H1 (cell line): Measurements from ENCODE around the gene TM9SF2. TPM values are rescaled to one million over a fixed set of nuclear protein-coding genes. Genes with fewer than 3 reads are reported as not detected.

ENCODE experiments used
- ASH2L ChIP-seq: fragments of 200-600, 300-600 bp; sonication (generic); IDR thresholded peaks from one replicate; pipeline ENCODE4 v1.7.1; 2017; ENCODE audit warnings: low read length
- CHD2 ChIP-seq: IDR thresholded peaks from 2 replicates; pipeline ENCODE4 v1.6.1; 2012; ENCODE audit warnings: low read length, improper control_type of control experiment
- CREB1 ChIP-seq: IDR thresholded peaks from 2 replicates; pipeline ENCODE4 v1.6.1; 2012; ENCODE audit warnings: inconsistent platforms
- GABPA ChIP-seq: IDR thresholded peaks from 2 replicates; pipeline ENCODE4 v1.6.1; 2011; ENCODE audit warnings: mild to moderate bottlenecking, low read length, moderate library complexity, borderline replicate concordance; ENCODE audit not compliant: insufficient read depth
- POU5F1 ChIP-seq: IDR thresholded peaks from 2 replicates; pipeline ENCODE4 v1.6.1; 2011; ENCODE audit warnings: low read depth, mild to moderate bottlenecking, low read length, moderate library complexity
- SIRT6 ChIP-seq: IDR thresholded peaks from one replicate; pipeline ENCODE4 v1.7.1; 2012; ENCODE audit warnings: low read length, inconsistent platforms
- TAF1 ChIP-seq: IDR thresholded peaks from 2 replicates; pipeline ENCODE4 v1.6.1; 2011; ENCODE audit warnings: mild to moderate bottlenecking, low read depth, low read length
- TBP ChIP-seq: IDR thresholded peaks from 2 replicates; pipeline ENCODE4 v1.6.1; 2011; ENCODE audit warnings: low read depth, low read length, improper control_type of control experiment
- polyA plus RNA-seq, 7 experiments: library from polyadenylated mRNA; depleted of rRNA in 3 of 7; stranded (reverse) in 5 of 7; unstranded in 2 of 7; fragments of >200 nt in 5 of 7; fragments of 200-250 nt in 2 of 7; gene quantifications; 1 replicate in 5 of 7; 2 replicates in 1 of 7; 4 replicates in 1 of 7; pipeline versions ENCODE4 v1.2.1 to v1.2.3, GENCODE V29; 2011 to 2013; ENCODE audit warnings: missing spikeins in 2 of 7, mixed read lengths in 2 of 7
- total RNA-seq: library from RNA; stranded (reverse); fragmentation: NEBNext Ultra II Directional; extraction: Animal tissue kit (Norgen Biotek cat#: 25700); gene quantifications from 2 replicates; pipeline ENCODE4 v1.2.1, GENCODE V29; 2021
- TF ChIP-seq, protein P1 (sequence below), 3 experiments: IDR thresholded peaks; 1 replicate in 2 of 3; 2 replicates in 1 of 3; pipeline versions ENCODE4 v1.5.1 to v1.6.1; 2011; ENCODE audit warnings: low read length in 3 of 3, mild to moderate bottlenecking in 3 of 3, inconsistent platforms in 2 of 3, low read depth in 1 of 3, moderate library complexity in 1 of 3; ENCODE audit not compliant: insufficient read depth in 1 of 3; ENCODE audit errors: control extremely low read depth in 1 of 3

TM9SF2 gene
- total and polyA plus RNA-seq, 2 of the 8 experiments (the other 6 are each of a cell fraction or from before 2014, with no cell fraction given), result 68.0 to 101 TPM

DNA sequence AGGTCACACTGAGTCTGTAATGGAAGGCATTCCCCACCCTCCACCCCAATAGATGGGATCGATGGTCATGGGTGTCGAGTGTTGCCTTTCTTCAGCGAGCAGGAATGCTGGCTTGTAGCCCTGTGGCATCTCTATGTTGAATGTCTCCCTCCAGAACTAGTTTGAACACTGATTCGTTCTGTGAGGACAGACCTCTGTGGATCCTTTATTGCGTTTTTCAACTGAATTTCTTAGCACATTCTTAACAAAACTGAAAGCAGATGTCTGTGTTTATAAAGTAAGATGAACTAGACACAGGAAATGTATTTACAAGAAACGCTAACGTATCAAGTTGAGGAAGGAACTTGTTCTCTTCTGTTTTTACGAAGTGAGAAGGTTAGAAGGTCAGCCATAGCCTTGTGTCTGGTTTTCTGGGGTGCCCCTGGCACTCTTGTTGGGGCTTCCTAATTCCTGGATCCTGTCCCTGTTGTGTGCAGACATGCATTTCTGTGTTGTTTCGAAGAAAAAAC lies 36.8 kb upstream of the TM9SF2 start (continued):
- TF ChIP-seq, protein P1, sequence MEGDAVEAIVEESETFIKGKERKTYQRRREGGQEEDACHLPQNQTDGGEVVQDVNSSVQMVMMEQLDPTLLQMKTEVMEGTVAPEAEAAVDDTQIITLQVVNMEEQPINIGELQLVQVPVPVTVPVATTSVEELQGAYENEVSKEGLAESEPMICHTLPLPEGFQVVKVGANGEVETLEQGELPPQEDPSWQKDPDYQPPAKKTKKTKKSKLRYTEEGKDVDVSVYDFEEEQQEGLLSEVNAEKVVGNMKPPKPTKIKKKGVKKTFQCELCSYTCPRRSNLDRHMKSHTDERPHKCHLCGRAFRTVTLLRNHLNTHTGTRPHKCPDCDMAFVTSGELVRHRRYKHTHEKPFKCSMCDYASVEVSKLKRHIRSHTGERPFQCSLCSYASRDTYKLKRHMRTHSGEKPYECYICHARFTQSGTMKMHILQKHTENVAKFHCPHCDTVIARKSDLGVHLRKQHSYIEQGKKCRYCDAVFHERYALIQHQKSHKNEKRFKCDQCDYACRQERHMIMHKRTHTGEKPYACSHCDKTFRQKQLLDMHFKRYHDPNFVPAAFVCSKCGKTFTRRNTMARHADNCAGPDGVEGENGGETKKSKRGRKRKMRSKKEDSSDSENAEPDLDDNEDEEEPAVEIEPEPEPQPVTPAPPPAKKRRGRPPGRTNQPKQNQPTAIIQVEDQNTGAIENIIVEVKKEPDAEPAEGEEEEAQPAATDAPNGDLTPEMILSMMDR (IDR thresholded peaks at IDR 0.05; ENCODE audit: control extremely low read depth in 1 of 3, insufficient read depth in 1 of 3, low read depth in 1 of 3, low read length in 3 of 3), result no peak
- no peak for TF ChIP-seq CHD2
- TF ChIP-seq TBP, result no peak
- TF ChIP-seq CREB1, result no peak
- no peak for TF ChIP-seq POU5F1
- TF ChIP-seq GABPA, result no peak
- TF ChIP-seq SIRT6, result no peak
- TF ChIP-seq TAF1, result no peak
- TF ChIP-seq ASH2L, result no peak
- TF ChIP-seq, all 59 proteins: peak for 0
